Measurements from ENCODE around the gene OPHN1. TPM values are rescaled to one million over a fixed set of nuclear protein-coding genes. Genes with fewer than 3 reads are reported as not detected.

Gene OPHN1, protein sequence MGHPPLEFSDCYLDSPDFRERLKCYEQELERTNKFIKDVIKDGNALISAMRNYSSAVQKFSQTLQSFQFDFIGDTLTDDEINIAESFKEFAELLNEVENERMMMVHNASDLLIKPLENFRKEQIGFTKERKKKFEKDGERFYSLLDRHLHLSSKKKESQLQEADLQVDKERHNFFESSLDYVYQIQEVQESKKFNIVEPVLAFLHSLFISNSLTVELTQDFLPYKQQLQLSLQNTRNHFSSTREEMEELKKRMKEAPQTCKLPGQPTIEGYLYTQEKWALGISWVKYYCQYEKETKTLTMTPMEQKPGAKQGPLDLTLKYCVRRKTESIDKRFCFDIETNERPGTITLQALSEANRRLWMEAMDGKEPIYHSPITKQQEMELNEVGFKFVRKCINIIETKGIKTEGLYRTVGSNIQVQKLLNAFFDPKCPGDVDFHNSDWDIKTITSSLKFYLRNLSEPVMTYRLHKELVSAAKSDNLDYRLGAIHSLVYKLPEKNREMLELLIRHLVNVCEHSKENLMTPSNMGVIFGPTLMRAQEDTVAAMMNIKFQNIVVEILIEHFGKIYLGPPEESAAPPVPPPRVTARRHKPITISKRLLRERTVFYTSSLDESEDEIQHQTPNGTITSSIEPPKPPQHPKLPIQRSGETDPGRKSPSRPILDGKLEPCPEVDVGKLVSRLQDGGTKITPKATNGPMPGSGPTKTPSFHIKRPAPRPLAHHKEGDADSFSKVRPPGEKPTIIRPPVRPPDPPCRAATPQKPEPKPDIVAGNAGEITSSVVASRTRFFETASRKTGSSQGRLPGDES
- total RNA-seq: 10 to 100 TPM; 20.6 to 23.3 TPM

DNA sequence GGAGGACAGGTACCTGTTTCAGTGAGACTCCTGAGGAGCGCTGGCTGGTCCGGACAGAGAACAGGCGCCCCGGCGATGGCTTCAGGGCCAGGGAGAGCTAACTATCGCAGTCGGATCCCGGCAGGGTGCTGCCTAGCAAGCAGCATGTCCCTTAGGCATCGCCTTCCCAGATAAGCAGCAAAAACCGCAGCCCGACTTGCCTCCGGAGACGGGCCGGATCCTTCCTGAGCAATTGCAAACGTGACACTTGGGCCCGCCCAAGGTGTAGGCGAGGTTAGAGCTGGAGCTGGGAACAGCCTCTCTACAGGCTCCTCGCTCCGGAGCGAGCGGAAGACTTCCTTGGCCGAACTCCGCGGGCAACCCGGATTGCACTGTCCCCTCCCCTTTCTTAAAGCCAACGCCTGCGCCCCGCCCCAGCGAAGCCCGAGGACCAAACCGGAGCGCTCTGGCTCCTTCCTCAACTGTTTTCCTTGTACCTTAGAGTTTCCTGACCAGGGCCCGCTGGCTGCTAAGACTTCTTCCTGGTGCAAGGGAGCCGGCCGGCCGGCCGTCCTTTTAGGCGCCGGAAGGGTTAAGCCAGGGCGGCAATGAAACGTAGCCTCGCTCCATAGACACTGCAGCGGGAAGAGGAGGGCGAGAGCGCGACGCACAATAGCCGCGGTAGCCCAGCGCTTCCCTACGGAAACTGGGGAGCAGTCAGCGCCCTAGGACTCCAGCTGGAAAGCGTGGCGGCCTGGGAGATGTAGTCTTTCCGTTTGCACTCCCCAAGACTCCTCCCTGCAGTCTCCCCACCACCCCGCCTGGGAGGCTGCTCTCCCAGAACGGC lies at the start of gene OPHN1:
Gene OPHN1 (minus strand): TSS at position 341 of the 826 bp plus-strand sequence. CDS start 475 bp downstream, outside the sequence.

Small RNA genes lying within 50 kb of the gene (small RNA-seq; reads per million reads assigned to genes)
- gene RF00019: 0 reads per million in 2 donors
- gene RNU6-1225P: 0.34 to 0.47 reads per million in 2 donors

Other genes starting within 250 kb of the OPHN1 start
- gene YIPF6, start 65.6 kb upstream of the OPHN1 start, total RNA-seq: 10 to 100 TPM; 25.8 to 33.0 TPM
- 10 to 100 TPM; 10.3 to 15.0 TPM for gene STARD8, start 214.2 kb upstream of the OPHN1 start, total RNA-seq

Measured in melanocyte of skin (primary cell).